HCT116 (cell line): ENCODE data around the gene STUM. TPM values are rescaled to one million over a fixed set of nuclear protein-coding genes. Genes with fewer than 3 reads are reported as not detected.

Source experiments
- ATAC-seq: fragments of 200-7000 bp; cut with Tn5 transposase; 2 replicates; pipeline ENCODE4 v1.9.1; 2020; ENCODE audit warnings: mild to moderate bottlenecking, moderate library complexity
- BruUV-seq: library from RNA; stranded (reverse); fragments of 400-500 nt; replicated peaks from 2 replicates; lab custom pipeline; 2021; lab: Mats Ljungman, UMichigan
- CTCF ChIA-PET: fragments of 300-600 bp; sonication (Branson Sonifier 250); formaldehyde crosslinking; loops from one replicate; lab custom pipeline; 2021; ENCODE audit warnings: antibody characterized with exemption; lab: Charles Lee
- POLR2A ChIA-PET: fragments of 300-600, 350-600 bp; sonication (Branson Sonifier 250); formaldehyde crosslinking; loops from one replicate; lab custom pipeline; 2021; ENCODE audit warnings: antibody characterized with exemption; lab: Charles Lee
- RAD21 ChIA-PET, 2 experiments: fragments of 300-600 bp; sonication (Branson Sonifier 250); formaldehyde crosslinking; loops; one replicate each; lab custom pipeline; 2023; ENCODE audit warnings: low total read pairs in 2 of 2; ENCODE audit not compliant: uncharacterized antibody in 2 of 2, unreplicated experiment in 2 of 2, low non-redundant PET in 1 of 2; lab: Charles Lee
- DNase-seq: peaks from one replicate; pipeline ENCODE4 v3.0.0-alpha.2; 2010; ENCODE audit warnings: low read depth, low spot score
- H2AFZ ChIP-seq: fragments of 200-600 bp; shearing (Covaris generic), sonication (generic); 2 replicates; pipeline ENCODE4 v1.6.1; 2017; ENCODE audit warnings: low read depth, mixed run types, mixed read lengths, antibody characterized with exemption, low read length; ENCODE audit not compliant: poor library complexity, severe bottlenecking
- H3K27ac ChIP-seq: 2 replicates; pipeline ENCODE4 v1.5.1; 2012; ENCODE audit warnings: low read depth, low read length
- H3K27me3 ChIP-seq: fragments of 200-600 bp; sonication (generic); 2 replicates; pipeline ENCODE4 v1.6.1; 2016; ENCODE audit warnings: mixed run types, low read length, mixed read lengths; ENCODE audit not compliant: insufficient read depth
- H3K36me3 ChIP-seq, 2 experiments: fragments of 200-500 bp in 1 of 2; fragments of 200-600 bp in 1 of 2; sonication (Bioruptor generic) in 1 of 2; sonication (generic) in 1 of 2; 2 replicates each; pipeline versions ENCODE4 v1.5.1 to v1.6.1; 2014 to 2016; ENCODE audit warnings: low read length in 2 of 2, inconsistent platforms in 1 of 2, mixed read lengths in 1 of 2, mixed run types in 1 of 2; ENCODE audit not compliant: insufficient read depth in 2 of 2, control insufficient read depth in 1 of 2
- H3K4me1 ChIP-seq, 2 experiments: fragments of 200-600 bp in 1 of 2; sonication (generic) in 1 of 2; 2 replicates each; pipeline versions ENCODE4 v1.5.1 to v1.6.1; 2012 to 2017; ENCODE audit warnings: low read length in 2 of 2, inconsistent platforms in 1 of 2, mild to moderate bottlenecking in 1 of 2, mixed read lengths in 1 of 2, mixed run types in 1 of 2, moderate library complexity in 1 of 2; ENCODE audit not compliant: insufficient read depth in 2 of 2, control insufficient read depth in 1 of 2
- H3K4me2 ChIP-seq: fragments of 200-600 bp; sonication (generic); 2 replicates; pipeline ENCODE4 v1.6.1; 2017; ENCODE audit warnings: mixed run types, low read length, mixed read lengths
- H3K4me3 ChIP-seq, 2 experiments: fragments of 200-600 bp in 1 of 2; sonication (generic) in 1 of 2; replicated peaks in 1 of 2; 2 replicates each; pipeline ENCODE4 v1.5.1; 2011 to 2016; ENCODE audit warnings: low read length in 2 of 2, control low read depth in 1 of 2, low read depth in 1 of 2, mild to moderate bottlenecking in 1 of 2, mixed read lengths in 1 of 2, mixed run types in 1 of 2
- H3K79me2 ChIP-seq: fragments of 200-600 bp; sonication (generic); 2 replicates; pipeline ENCODE4 v1.6.1; 2017; ENCODE audit warnings: mild to moderate bottlenecking, mixed run types, low read length, moderate library complexity, mixed read lengths; ENCODE audit not compliant: insufficient read depth
- H3K9ac ChIP-seq: fragments of 200-600 bp; sonication (generic); 2 replicates; pipeline ENCODE4 v1.6.1; 2016; ENCODE audit warnings: low read length, mixed read lengths
- H3K9me2 ChIP-seq: fragments of 200-600 bp; sonication (generic), shearing (Covaris generic); 2 replicates; pipeline ENCODE4 v1.6.1; 2017; ENCODE audit warnings: mixed run types, mild to moderate bottlenecking, moderate library complexity; ENCODE audit not compliant: insufficient read depth
- H3K9me3 ChIP-seq, 2 experiments: fragments of 200-500 bp in 1 of 2; fragments of 200-600 bp in 1 of 2; sonication (Bioruptor generic) in 1 of 2; sonication (generic) in 1 of 2; 2 replicates each; pipeline ENCODE4 v1.6.1; 2014 to 2017; ENCODE audit warnings: low read length in 2 of 2, mixed read lengths in 2 of 2, inconsistent platforms in 1 of 2, low read depth in 1 of 2, mild to moderate bottlenecking in 1 of 2, mixed run types in 1 of 2, moderate library complexity in 1 of 2; ENCODE audit not compliant: control insufficient read depth in 1 of 2, insufficient read depth in 1 of 2
- H4K20me1 ChIP-seq: fragments of 200-600 bp; sonication (generic), shearing (Covaris generic); 2 replicates; pipeline ENCODE4 v1.6.1; 2017; ENCODE audit warnings: mixed run types, mild to moderate bottlenecking, moderate library complexity; ENCODE audit not compliant: insufficient read depth
- CBX3 ChIP-seq: IDR thresholded peaks from 2 replicates; pipeline ENCODE4 v1.6.1; 2012; ENCODE audit warnings: low read depth
- CEBPB ChIP-seq: IDR thresholded peaks from 2 replicates; pipeline ENCODE4 v1.6.1; 2012; ENCODE audit warnings: low read depth
- EGR1 ChIP-seq: IDR thresholded peaks from 2 replicates; pipeline ENCODE4 v1.6.1; 2012; ENCODE audit warnings: low read depth
- EZH2 ChIP-seq: fragments of 200-600 bp; sonication (generic); IDR thresholded peaks from 2 replicates; pipeline ENCODE4 v1.6.1; 2017; ENCODE audit warnings: antibody characterized with exemption, mixed run types
- EZH2phosphoT487 ChIP-seq: fragments of 200-600 bp; IDR thresholded peaks from 2 replicates; pipeline ENCODE4 v1.6.1; 2018; ENCODE audit warnings: antibody characterized with exemption, borderline replicate concordance
- JUND ChIP-seq: IDR thresholded peaks from 2 replicates; pipeline ENCODE4 v1.6.1; 2012
- RAD21 ChIP-seq: IDR thresholded peaks from 2 replicates; pipeline ENCODE4 v1.6.1; 2012; ENCODE audit warnings: low read depth, mild to moderate bottlenecking
- SIN3A ChIP-seq: IDR thresholded peaks from 2 replicates; pipeline ENCODE4 v1.6.1; 2012; ENCODE audit warnings: low read depth
- SP1 ChIP-seq: IDR thresholded peaks from 2 replicates; pipeline ENCODE4 v1.6.1; 2012; ENCODE audit warnings: low read depth
- YY1 ChIP-seq: IDR thresholded peaks from 2 replicates; pipeline ENCODE4 v1.6.1; 2011; ENCODE audit warnings: low read length, low read depth, moderate library complexity, mild to moderate bottlenecking; ENCODE audit not compliant: insufficient replicate concordance; ENCODE audit errors: extremely low read depth
- ZFX ChIP-seq: fragments of 450-650 bp; IDR thresholded peaks from 2 replicates; pipeline ENCODE4 v1.6.1; 2017
- intact Hi-C: fragments of 100-400 bp; cut with micrococcal nuclease; formaldehyde crosslinking; loops from 2 replicates; pipeline ENCODE4 v1.10.0; 2022
- total RNA-seq: library from RNA; stranded (reverse); gene quantifications from one replicate; pipeline ENCODE4 v1.2.1, GENCODE V29; 2021; ENCODE audit not compliant: unreplicated experiment
- TF ChIP-seq, protein P1 (sequence below): IDR thresholded peaks from 2 replicates; pipeline ENCODE4 v1.6.1; 2012; ENCODE audit warnings: low read depth
- TF ChIP-seq, protein P2 (sequence below): IDR thresholded peaks from 2 replicates; pipeline ENCODE4 v1.6.1; 2012

Gene STUM
- total RNA-seq, 1 experiment from 2014 or later: not detected

DNA sequence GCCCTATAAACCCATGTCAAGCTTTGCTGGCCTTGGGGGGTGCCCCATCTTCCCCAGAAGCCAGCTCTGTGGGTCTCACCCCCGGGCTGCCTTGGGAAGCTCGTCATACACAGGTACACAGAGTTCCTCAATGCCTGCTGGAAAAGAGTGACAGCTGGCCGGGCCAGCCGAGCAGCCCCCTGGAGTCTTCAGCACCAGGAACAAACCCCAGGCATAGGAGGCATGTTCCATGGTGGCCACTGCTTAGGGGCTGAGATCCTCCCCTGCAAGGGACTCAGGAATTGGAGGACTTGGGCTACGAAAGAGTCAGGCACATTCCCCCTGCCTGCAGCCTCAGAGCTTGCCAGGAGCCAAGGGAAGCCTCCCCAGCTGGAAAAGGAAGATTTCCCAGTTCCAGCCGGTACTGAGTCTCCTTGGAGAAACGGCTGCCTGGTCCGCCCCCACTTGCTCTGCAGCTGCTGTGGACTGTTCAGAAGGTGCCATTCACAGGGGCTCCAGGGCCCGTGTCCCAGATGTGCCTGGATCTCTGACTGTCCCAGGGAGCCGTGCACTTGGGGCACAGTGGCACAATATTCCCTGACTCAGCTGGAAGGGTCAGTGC lies 89.5 kb downstream of the STUM start:
- Histone ChIP-seq H3K9ac (no peak overlapping the region), H3K36me3 (no peaks in the 10 kb centered on the region), H3K27ac (no peak overlapping the region), H3K27me3 (no peaks in the 10 kb centered on the region), H4K20me1 (no peaks in the 10 kb centered on the region), H3K4me1 (peaks cover 12 to 26% of the 10 kb centered on the region in 2 experiments; a peak in 3 of 4 replicates), H3K4me2 (no peak overlapping the region), H3K4me3 (no peak overlapping the region), H3K9me2 (no peaks in the 10 kb centered on the region), H2AFZ (no peak overlapping the region)
- intact Hi-C loops: loop anchor here (10.0 kb wide), 1 partner anchor 297 kb away; no protein-coding TSS in a partner anchor
- no peak for ATAC-seq
- BruUV-seq: no TSS peak
- no peak for DNase-seq
- CTCF ChIA-PET: interaction anchor here (1.3 kb wide), 1 partner anchor 189 kb away, joined by 3 read pairs; no protein-coding TSS in a partner anchor
- TF ChIP-seq ZFX: no peak
- TF ChIP-seq EGR1: no peak
- no peak for TF ChIP-seq CEBPB
- no peak for TF ChIP-seq JUND
- TF ChIP-seq RAD21: no peak
- TF ChIP-seq SP1: no peak
- TF ChIP-seq EZH2: no peak
- TF ChIP-seq EZH2phosphoT487: no peak
- no peak for TF ChIP-seq SIN3A
- TF ChIP-seq CBX3: no peak
- TF ChIP-seq YY1: no peak
- TF ChIP-seq, protein P1, sequence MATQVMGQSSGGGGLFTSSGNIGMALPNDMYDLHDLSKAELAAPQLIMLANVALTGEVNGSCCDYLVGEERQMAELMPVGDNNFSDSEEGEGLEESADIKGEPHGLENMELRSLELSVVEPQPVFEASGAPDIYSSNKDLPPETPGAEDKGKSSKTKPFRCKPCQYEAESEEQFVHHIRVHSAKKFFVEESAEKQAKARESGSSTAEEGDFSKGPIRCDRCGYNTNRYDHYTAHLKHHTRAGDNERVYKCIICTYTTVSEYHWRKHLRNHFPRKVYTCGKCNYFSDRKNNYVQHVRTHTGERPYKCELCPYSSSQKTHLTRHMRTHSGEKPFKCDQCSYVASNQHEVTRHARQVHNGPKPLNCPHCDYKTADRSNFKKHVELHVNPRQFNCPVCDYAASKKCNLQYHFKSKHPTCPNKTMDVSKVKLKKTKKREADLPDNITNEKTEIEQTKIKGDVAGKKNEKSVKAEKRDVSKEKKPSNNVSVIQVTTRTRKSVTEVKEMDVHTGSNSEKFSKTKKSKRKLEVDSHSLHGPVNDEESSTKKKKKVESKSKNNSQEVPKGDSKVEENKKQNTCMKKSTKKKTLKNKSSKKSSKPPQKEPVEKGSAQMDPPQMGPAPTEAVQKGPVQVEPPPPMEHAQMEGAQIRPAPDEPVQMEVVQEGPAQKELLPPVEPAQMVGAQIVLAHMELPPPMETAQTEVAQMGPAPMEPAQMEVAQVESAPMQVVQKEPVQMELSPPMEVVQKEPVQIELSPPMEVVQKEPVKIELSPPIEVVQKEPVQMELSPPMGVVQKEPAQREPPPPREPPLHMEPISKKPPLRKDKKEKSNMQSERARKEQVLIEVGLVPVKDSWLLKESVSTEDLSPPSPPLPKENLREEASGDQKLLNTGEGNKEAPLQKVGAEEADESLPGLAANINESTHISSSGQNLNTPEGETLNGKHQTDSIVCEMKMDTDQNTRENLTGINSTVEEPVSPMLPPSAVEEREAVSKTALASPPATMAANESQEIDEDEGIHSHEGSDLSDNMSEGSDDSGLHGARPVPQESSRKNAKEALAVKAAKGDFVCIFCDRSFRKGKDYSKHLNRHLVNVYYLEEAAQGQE: no peak
- TF ChIP-seq, protein P2, sequence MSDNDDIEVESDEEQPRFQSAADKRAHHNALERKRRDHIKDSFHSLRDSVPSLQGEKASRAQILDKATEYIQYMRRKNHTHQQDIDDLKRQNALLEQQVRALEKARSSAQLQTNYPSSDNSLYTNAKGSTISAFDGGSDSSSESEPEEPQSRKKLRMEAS: no peak
- TF ChIP-seq, all 23 proteins: peak for 0
- Histone ChIP-seq H3K79me2 (no peaks in the 10 kb centered on the region), H3K9me3 (no peaks in the 10 kb centered on the region)
- POLR2A ChIA-PET: interaction anchor here (0.7 kb wide), 1 partner anchor 177 kb away, joined by 3 read pairs; no protein-coding TSS in a partner anchor
- RAD21 ChIA-PET: no interaction called here
